GM12872 (cell line): ENCODE results near the gene DIP2B.

Experiments
- TF ChIP-seq, protein P1 (sequence below): IDR thresholded peaks from 3 replicates; pipeline ENCODE4 v1.5.1; 2011; ENCODE audit warnings: low read depth, mild to moderate bottlenecking, low read length, moderate library complexity; ENCODE audit not compliant: insufficient read depth

The DIP2B gene

GRCh38 chr12:50720085-50720484, 215.3 kb downstream of the DIP2B start:
- TF ChIP-seq, protein P1, sequence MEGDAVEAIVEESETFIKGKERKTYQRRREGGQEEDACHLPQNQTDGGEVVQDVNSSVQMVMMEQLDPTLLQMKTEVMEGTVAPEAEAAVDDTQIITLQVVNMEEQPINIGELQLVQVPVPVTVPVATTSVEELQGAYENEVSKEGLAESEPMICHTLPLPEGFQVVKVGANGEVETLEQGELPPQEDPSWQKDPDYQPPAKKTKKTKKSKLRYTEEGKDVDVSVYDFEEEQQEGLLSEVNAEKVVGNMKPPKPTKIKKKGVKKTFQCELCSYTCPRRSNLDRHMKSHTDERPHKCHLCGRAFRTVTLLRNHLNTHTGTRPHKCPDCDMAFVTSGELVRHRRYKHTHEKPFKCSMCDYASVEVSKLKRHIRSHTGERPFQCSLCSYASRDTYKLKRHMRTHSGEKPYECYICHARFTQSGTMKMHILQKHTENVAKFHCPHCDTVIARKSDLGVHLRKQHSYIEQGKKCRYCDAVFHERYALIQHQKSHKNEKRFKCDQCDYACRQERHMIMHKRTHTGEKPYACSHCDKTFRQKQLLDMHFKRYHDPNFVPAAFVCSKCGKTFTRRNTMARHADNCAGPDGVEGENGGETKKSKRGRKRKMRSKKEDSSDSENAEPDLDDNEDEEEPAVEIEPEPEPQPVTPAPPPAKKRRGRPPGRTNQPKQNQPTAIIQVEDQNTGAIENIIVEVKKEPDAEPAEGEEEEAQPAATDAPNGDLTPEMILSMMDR, result no peak

DNA sequence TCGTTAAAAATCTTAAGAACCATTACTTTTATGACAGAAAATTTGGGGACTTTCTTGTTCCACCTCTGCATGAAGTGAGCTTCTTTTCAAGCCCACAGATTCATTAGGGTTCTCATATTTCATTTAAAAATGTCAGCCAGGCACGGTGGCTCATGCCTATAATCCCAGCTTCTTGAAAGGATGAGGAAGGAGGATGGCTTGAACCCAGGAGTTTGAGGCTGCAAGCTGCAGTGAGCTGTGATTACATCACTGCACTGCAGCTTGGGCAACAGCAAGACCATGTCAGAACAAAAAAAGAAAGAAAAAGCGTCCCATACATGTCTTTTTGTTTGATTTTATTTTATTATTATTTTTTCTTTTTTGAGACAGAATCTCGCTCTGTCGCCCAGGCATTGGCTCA, 215.7 kb downstream of the DIP2B start:
- TF ChIP-seq, protein P1, result no peak

- TF ChIP-seq, protein P1, result no peak
Measured at GRCh38 chr12:50723865-50724264, 219.1 kb downstream of the DIP2B start.

DNA sequence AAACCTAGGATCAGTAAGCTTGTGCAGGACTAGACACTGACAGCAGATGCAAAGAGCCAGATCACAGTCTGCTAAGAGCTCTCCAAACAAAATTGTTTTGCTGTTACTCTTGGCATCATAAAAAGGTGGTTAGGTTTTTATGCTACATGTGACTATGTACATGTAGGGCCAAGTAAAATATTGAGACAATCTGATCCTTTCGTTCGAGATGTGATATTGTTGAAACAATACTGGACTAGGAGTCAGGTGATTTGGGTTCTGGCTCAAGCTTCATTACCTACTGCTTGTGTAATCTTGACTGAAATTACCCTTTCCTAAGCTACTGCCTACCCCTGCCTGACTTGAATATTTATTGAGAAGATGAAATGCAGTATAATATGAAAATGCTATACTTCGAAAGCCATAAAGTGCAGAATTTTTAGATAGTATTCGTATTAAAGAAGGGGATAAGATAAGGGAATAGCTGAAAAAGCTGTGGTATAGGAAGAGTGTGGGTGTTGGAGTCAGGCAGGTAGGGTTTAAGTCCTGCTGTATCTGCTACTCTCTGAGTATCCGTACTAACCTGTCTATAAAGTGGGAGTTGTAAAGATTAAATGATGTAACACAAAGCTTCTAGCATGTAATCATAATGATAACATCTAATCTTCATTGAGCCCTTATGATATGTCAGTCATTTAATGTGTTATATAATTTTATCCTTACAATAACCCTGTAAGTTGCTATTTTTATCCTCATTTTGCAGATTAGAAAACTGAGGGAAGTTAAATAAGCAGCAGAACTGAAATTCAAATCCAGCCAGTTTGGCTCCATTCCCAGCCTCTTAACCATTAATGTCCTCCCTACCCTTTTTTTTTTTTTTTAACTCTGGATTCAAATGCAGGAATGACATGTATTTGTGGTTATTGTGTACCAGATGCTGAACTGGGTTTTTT, 220.5 kb downstream of the DIP2B start:
- TF ChIP-seq, protein P1, result no peak

DNA sequence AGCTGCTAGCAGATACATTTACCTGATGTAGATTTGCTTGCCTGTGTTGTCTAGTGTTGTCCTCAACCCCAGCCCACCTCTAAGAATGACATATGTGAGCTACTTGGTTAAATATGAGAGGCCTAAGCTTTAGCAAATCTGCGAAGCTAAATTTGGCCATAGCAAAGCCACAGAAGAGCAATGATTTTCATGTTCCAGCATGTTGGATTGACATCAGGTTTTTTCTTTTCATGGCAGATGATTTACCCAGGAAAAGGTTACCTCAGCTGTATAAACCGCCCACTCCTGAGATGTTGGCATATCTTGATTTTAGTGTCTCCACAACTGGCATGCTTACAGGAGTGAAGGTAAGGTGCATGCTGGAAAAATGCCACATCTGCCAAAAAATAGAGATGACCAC, 222.7 kb downstream of the DIP2B start:
- TF ChIP-seq, protein P1, result no peak

GRCh38 chr12:50728417-50728816, 223.6 kb downstream of the DIP2B start:
- TF ChIP-seq, protein P1, result no peak

- TF ChIP-seq, protein P1, result no peak
Measured at GRCh38 chr12:50728841-50729240, 224.1 kb downstream of the DIP2B start.
